Measurements from ENCODE around the gene ARHGEF19. TPM values are rescaled to one million over a fixed set of nuclear protein-coding genes. Genes with fewer than 3 reads are reported as not detected.

ARHGEF19 gene
- total and polyA plus RNA-seq, 10 of the 15 experiments (the other 5 are each of a cell fraction or from before 2014, with no cell fraction given): 0.15 to 2.9 (median 0.67) TPM; not detected in 1

GRCh38 chr1:16151196-16151994 lies 61.1 kb downstream of the ARHGEF19 start:
- Histone ChIP-seq H2AFZ (ENCODE audit: control insufficient read depth, low read depth, low read length) (no peak overlapping the region), H3K4me1 (ENCODE audit: control insufficient read depth, insufficient read depth, low read length) (peaks cover 11% of the 10 kb centered on the region), H3K27me3 (replicated peaks in 1 of 2; ENCODE audit: control insufficient read depth in 2 of 2, insufficient read depth in 2 of 2, low read length in 1 of 2) (peaks cover 3 to 6% of the 10 kb centered on the region in 2 experiments; a peak in 3 of 4 replicates), H3K36me3 (ENCODE audit: control insufficient read depth in 2 of 2, insufficient read depth in 2 of 2, low read length in 1 of 2) (no peaks in the 10 kb centered on the region), H3K27ac (ENCODE audit: control insufficient read depth, insufficient read depth) (no peak overlapping the region), H4K20me1 (ENCODE audit: control insufficient read depth, insufficient read depth) (no peaks in the 10 kb centered on the region), H3K9me3 (replicated peaks; ENCODE audit: control insufficient read depth, insufficient read depth, low read length) (no peaks in the 10 kb centered on the region), H3K79me2 (ENCODE audit: control insufficient read depth, insufficient read depth, low read length) (no peaks in the 10 kb centered on the region), H3K4me3 (no peak overlapping the region), H3K9ac (ENCODE audit: control insufficient read depth, insufficient read depth, low read length) (no peak overlapping the region), H3K4me2 (ENCODE audit: control insufficient read depth, insufficient read depth) (no peak overlapping the region)
- RAD21 ChIA-PET (ENCODE audit: unreplicated experiment): interaction anchor here (1.0 kb wide), 1 partner anchor 69 kb away, joined by 3 read pairs; no protein-coding TSS in a partner anchor
- SMC1A ChIA-PET (ENCODE audit: uncharacterized antibody, unreplicated experiment): no interaction called here
- in situ Hi-C loops (cut with MboI) (no loop called here), intact Hi-C loops (cut with micrococcal nuclease; ENCODE audit: unreplicated experiment) (no loop called here)
- ATAC-seq (peak; percentile 47), DNase-seq (ENCODE audit: low read depth, low spot score) (no peak), FAIRE-seq (no peak)
- CTCF ChIA-PET: interaction anchor here (1.2 to 1.7 kb wide), 2 partner anchors 69 to 72 kb away, joined by 4 to 8 read pairs; no protein-coding TSS in a partner anchor
- no peak for TF ChIP-seq WRNIP1 (IDR thresholded peaks at IDR 0.05; ENCODE audit: borderline replicate concordance, low read depth, low read length)
- peak in 1 of 2 experiments; percentile 71; a peak in 1 of 4 replicates for TF ChIP-seq BHLHE40 (IDR thresholded peaks at IDR 0.05; ENCODE audit: borderline replicate concordance in 1 of 2, low read depth in 2 of 2, low read length in 1 of 2)
- POLR2A ChIA-PET: no interaction called here
- BruUV-seq (replicated peaks): no TSS peak
- WGBS (ENCODE audit: insufficient coverage, insufficient replicate concordance, low lambda C conversion rate, missing lambda C conversion rate): 28% methylated on average over 9 of the region's 9 CpGs

- Histone ChIP-seq H3K4me2 (ENCODE audit: control insufficient read depth, insufficient read depth) (no peak overlapping the region), H3K27me3 (replicated peaks in 1 of 2; ENCODE audit: control insufficient read depth in 2 of 2, insufficient read depth in 2 of 2, low read length in 1 of 2) (peaks cover 3 to 6% of the 10 kb centered on the region in 2 experiments; a peak in 3 of 4 replicates), H3K9ac (ENCODE audit: control insufficient read depth, insufficient read depth, low read length) (no peak overlapping the region), H3K4me3 (no peak overlapping the region), H3K79me2 (ENCODE audit: control insufficient read depth, insufficient read depth, low read length) (no peaks in the 10 kb centered on the region), H3K36me3 (ENCODE audit: control insufficient read depth in 2 of 2, insufficient read depth in 2 of 2, low read length in 1 of 2) (no peaks in the 10 kb centered on the region), H3K4me1 (ENCODE audit: control insufficient read depth, insufficient read depth, low read length) (peaks cover 12% of the 10 kb centered on the region), H2AFZ (ENCODE audit: control insufficient read depth, low read depth, low read length) (no peak overlapping the region), H3K27ac (ENCODE audit: control insufficient read depth, insufficient read depth) (no peak overlapping the region), H4K20me1 (ENCODE audit: control insufficient read depth, insufficient read depth) (no peaks in the 10 kb centered on the region), H3K9me3 (replicated peaks; ENCODE audit: control insufficient read depth, insufficient read depth, low read length) (no peaks in the 10 kb centered on the region)
- FAIRE-seq (no peak), ATAC-seq (no peak), DNase-seq (ENCODE audit: low read depth, low spot score) (no peak)
- no peak for TF ChIP-seq MAX (IDR thresholded peaks at IDR 0.05; ENCODE audit: low read depth, low read length)
- TF ChIP-seq IKZF2 (IDR thresholded peaks at IDR 0.05): no peak
- TF ChIP-seq SUPT20H (IDR thresholded peaks at IDR 0.05; ENCODE audit: borderline replicate concordance, control insufficient read depth, low read depth, low read length): no peak
- TF ChIP-seq SRF (IDR thresholded peaks at IDR 0.05; ENCODE audit: low read depth in 2 of 2, low read length in 2 of 2): no peak
- TF ChIP-seq SMARCA5 (IDR thresholded peaks at IDR 0.05): no peak
- TF ChIP-seq CBX5 (IDR thresholded peaks at IDR 0.05; ENCODE audit: low read depth): no peak
- ChIA-PET RAD21 (ENCODE audit: unreplicated experiment) (interaction anchor here (1.0 kb wide), 1 partner anchor 68 kb away, joined by 3 read pairs; no protein-coding TSS in a partner anchor), POLR2A (no interaction called here), CTCF (interaction anchor here (1.7 kb wide), 1 partner anchor 68 kb away, joined by 8 read pairs; no protein-coding TSS in a partner anchor), SMC1A (ENCODE audit: uncharacterized antibody, unreplicated experiment) (no interaction called here)
- WGBS (ENCODE audit: insufficient coverage, insufficient replicate concordance, low lambda C conversion rate, missing lambda C conversion rate): 12% methylated on average over 6 of the region's 6 CpGs
- no TSS peak for BruUV-seq (replicated peaks)
- intact Hi-C loops (cut with micrococcal nuclease; ENCODE audit: unreplicated experiment): no loop called here
- in situ Hi-C loops (cut with MboI): no loop called here
Measured at GRCh38 chr1:16150508-16150907, 61.9 kb downstream of the ARHGEF19 start.

Measured in GM12878 (cell line).